Bone marrow (tissue), 2 donors: Measurements from ENCODE around the gene KRT14.
"Not testable (repeated sequence)": the region's sequence is repeated elsewhere in the genome, so short reads cannot be mapped to it uniquely, and the experiment has no call there.

ENCODE experiments used
- DNase-seq, 2 donors: peaks; one replicate each; lab custom pipeline; 2025; lab: John Stamatoyannopoulos, UW

Gene KRT14

GRCh38 chr17:41606930-41607329 lies 20.2 kb upstream of the KRT14 start:
- DNase-seq, result not testable (repeated sequence)

GRCh38 chr17:41602524-41602923 lies 15.8 kb upstream of the KRT14 start:
- DNase-seq, result no peak

- DNase-seq, result no peak
These were observed 13.6 kb upstream of the KRT14 start for GRCh38 chr17:41600318-41600717.

GRCh38 chr17:41599680-41600079 lies 13.0 kb upstream of the KRT14 start:
- no peak for DNase-seq

GRCh38 chr17:41595585-41595984 lies 8.9 kb upstream of the KRT14 start:
- no peak for DNase-seq

- DNase-seq, result no peak
These were observed 7.7 kb upstream of the KRT14 start for GRCh38 chr17:41594363-41594915.

GRCh38 chr17:41593306-41593981 lies 6.7 kb upstream of the KRT14 start:
- DNase-seq, result no peak

GRCh38 chr17:41592601-41593305 lies 6.1 kb upstream of the KRT14 start:
- DNase-seq, result no peak

GRCh38 chr17:41589301-41589700 lies 2.6 kb upstream of the KRT14 start:
- no peak for DNase-seq

GRCh38 chr17:41588126-41588810 lies 1.6 kb upstream of the KRT14 start:
- DNase-seq, result no peak

- DNase-seq, result no peak
These were observed 1.2 kb downstream of the KRT14 start for GRCh38 chr17:41585301-41586056.

GRCh38 chr17:41584331-41584927 lies 2.3 kb downstream of the KRT14 start:
- DNase-seq, result not testable (repeated sequence)

GRCh38 chr17:41583137-41584127 lies 3.3 kb downstream of the KRT14 start:
- DNase-seq, result no peak

GRCh38 chr17:41582061-41582968 lies 4.4 kb downstream of the KRT14 start:
- not testable (repeated sequence) for DNase-seq

- no peak for DNase-seq
These were observed 5.2 kb downstream of the KRT14 start for GRCh38 chr17:41581366-41582060.

- no peak for DNase-seq
These were observed 5.9 kb downstream of the KRT14 start for GRCh38 chr17:41580687-41581365.

- DNase-seq, result no peak
These were observed 6.5 kb downstream of the KRT14 start for GRCh38 chr17:41580244-41580575.
